ENCODE measurements around the gene HCN4.

HCN4 gene

DNA sequence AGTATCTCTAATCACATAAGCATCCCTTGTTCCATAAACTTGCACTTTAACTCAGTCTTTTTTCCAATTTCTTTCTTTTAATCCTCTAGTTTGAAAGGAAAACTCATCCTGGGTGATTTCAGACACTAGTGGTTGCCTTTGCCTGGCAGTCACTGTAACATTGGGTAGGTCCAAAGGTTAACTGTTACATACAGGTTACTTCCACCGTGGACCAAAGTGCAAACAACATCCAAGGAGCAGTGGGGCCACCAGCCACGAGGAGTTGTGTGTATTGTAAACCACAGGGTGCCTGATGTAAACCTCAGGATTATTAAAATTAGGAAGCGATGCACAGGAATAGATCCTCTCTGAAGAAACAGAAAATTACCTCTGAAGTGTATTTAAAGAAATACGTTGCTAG, 75.0 kb downstream of the HCN4 start:
- DNase-seq, result no peak

DNA sequence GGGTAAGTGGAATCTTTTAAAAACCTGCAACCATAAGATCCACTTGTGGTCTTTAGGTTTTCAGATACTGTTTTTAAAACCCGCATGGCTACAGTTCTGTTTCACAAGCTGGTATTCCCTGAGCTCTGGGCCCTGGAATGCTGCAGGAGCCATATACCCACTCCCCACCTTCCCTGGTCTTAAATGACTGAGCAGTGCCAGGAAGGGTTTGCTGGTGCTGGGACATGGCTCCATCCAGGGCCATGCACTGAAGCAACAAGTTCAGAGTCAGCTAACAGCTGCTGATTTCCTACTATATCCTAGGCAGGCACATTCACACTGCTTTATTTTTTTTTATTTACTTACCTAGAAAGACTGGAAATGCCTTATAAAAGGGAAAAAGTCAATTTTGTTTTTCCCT, 77.3 kb downstream of the HCN4 start:
- no peak for DNase-seq

DNA sequence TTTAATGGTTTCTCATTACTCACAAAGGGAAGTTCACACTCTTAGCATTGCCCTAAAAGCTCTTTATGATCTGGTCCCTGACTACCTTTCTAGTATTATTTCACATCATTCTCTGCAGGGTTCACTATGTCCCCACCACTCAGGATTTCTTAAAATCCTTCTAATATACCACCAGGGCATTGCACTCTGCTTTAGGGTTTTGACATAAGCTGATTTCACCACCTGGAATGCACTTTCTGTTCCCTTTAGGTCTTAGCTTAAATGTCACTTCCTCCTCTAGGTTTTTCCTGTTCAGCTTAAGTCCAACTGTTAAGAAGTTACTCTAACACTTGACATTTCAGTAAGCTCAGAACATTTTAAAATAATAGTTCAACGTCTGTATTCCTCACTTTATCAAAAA, 81.7 kb downstream of the HCN4 start:
- no peak for DNase-seq

DNA sequence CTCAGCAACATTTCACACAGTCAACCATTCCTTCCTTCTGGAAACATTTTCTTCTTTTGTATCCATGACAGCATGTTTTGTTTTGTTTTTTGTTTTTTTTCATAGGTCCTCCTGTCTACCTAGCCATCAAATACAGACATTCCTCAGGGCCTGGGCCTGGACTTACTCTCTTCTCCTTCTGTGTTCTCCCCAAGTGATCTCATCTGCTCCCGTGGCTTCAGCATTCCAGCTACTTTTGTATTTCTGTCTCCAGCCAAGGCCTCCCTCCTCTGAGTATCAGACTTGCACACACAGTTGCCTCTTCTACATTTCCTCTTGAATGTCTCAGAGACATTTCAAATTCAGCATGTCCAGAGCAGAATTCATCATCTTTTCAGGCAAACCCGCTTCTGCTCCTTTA, 82.4 kb downstream of the HCN4 start:
- no peak for DNase-seq

DNA sequence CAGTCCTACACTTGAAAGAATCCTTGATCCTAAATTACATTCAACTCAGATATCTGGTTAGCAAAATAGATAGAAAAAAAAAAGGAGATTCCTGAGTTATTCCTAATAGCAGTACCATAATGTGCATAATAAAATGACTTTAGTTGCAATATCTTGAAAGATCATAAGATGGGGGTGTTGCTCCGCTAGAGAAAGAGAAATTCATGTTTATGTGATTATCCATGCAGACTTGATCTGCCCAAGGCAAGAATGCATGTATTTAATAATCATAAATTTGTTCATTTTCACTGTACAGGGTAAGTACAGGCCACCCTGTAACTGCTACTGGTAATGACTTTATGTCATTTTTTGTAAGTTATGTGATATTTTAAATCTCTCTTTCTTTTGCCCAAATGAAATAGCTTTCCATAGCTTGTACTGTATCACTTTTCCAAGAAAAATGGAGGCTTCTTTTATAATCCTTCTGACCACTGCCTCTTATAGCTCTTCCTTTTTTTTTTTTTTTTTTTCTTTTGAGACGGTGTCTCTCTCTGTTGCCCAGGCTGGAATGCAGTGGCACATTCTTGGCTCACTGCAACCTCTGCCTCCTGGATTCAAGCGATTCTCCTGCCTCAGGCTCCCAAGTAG, 84.6 kb downstream of the HCN4 start:
- DNase-seq, result no peak

DNA sequence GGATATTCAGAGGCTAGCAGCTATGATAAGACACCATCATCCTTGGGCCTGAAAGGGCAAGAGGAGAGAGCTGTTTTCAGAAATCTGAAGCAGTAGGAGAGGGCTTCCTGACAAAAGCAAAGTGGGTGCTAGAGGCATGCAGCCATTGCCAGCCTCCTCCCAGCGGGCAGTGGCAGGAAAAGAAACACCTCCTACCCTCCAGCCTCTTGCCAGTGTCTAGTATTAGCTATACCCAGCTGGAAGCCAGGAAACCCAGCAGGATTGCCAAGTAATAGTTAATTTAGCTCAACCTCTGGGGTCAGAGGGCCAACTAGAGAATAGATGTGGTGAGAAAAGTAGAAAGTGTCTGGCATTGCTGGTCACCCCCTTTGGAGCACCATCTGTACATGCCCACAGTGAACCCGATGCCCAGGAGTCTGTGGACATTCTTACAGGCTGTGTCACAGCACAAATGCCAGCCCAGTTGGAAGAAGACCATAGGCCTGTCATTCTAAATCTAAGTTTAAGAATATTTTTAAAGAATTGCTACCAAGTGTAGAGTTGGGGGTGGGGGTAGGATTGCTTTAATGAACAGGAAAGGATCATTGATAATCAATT, 85.3 kb downstream of the HCN4 start:
- DNase-seq, result no peak

DNA sequence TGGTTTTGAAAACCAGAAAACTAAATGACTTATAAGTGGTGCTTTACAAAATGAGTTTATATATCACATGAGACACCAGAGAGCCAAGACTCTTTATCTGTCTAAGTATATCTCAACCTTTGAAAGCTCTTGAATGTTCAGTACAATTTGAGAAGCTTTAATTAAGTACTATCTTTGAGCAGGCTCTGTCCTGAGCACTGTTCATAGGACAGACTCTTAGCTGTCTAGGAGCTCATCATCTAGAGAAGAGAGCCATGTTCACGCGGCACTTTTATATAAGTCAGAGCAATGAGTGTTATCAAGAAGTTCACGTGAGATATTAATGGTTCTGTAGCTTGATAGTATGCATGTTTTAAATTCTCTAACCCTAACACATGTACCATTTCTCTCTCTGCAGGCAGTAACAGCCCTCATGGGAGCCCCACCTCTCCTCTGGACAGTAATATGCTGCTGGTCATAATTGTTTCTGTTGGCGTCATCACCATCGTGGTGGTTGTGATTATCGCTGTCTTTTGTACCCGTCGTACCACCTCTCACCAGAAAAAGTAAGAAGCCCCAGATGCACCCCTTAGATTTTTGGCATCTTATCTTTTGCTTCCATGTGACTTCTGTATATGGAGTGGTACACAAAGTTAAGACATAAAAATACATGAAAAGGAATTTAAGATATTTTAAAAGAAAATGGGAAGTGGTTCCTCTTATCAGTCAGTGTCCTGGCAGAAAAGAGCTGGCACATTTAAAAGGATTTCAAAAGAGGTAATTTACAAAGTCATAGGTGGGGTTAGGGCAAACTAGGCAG, 86.0 kb downstream of the HCN4 start:
- no peak for DNase-seq

DNA sequence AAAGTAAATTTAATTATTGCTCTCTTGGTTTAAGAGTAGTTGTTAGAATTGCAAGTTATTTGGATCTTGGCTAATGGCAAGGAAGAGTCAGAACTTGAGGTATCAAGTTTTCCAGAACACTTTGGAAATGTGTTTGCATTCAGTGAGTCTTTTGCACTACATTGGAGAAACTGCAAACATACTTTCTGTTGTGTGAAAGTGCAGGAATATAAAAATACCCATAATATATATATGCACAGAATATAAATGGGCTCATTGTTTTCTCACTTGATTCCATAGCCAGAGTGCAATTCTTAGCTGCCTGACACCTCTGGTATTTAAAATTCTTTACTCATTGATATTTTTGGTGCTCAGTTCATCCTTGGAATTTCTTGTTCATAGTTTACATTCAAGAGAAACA, 92.9 kb downstream of the HCN4 start:
- no peak for DNase-seq

DNA sequence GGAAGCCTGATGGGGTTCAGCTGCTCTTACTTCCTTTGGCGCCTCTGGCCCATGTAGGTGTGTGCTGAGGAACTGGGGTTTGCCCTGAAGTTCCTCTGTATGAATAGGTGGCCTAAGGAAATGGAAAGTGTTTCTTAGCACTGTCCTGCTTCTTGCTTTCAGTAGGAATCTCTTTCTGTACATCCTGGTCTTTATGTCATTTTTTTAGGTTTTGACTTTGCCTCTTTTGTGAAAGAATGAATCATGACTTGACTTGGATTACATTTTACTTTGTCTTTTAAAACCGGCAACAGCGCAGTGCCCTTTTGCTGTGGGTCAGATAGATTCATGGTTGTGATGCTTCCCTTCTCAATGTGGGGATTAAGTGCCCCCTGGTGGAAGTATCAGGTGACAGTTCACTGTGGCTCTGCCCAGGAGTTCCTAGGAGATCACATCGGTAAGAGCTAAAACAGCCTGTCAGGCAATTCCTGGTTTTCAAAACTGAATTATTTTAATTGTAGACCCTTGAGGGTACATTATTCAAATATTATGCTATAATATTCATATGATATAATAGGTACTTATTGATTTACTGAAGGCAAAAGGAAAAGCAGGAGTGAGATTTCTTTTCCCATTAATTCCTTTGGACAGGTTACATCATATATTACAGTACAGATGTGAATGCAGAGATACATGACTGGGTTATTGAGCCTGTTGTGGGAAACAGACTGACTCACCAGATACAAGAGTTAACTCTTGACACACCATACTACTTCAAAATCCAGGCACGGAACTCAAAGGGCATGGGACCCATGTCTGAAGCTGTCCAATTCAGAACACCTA, 95.4 kb downstream of the HCN4 start:
- peak; percentile 40 for DNase-seq

DNA sequence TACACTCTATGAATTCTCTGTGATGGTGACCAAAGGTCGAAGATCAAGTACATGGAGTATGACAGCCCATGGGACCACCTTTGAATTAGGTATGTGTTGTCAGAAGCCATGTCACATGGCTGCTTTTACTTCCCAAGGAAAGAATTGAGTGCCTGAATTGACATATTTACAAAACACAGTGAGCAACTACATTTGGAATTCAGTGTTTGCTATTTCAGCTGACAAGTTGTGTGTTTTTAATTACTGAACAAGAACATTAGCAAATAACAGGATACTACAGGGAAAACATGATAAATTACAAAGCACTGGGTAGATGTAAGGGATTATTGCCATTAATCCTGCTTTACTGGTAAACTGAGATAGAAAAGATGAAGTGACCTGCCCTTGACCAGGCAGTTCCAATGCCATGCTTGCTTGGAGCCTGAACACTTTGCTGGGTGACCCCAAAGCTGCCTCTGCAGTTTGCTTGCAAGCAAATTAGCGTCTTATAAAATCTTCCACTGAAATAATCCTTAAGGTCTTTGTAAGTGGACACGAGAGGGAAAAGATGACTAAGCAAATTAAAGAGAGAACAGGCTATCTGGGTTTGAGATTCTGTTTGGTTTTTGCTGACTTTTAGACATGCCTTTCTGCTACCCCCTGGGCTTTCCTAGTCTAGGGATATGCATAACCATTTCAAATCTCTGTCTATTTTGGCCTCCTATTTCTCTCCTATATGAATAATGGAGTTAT, 98.2 kb downstream of the HCN4 start:
- no peak for DNase-seq

Measured in NCI-H2227 treated with DMSO at 0.1 percent for 48 hours (cell line).